ENCODE results near the gene PDLIM5.
A peak's percentile ranks its signal among the peaks of the same experiment; 100 is the strongest.

Gene PDLIM5

GRCh38 chr4:94428884-94429283, 22.9 kb upstream of the PDLIM5 start:
- DNase-seq = no peak

GRCh38 chr4:94430406-94430805, 21.3 kb upstream of the PDLIM5 start:
- no peak for DNase-seq

- no peak for DNase-seq
Measured at GRCh38 chr4:94431388-94431787, 20.4 kb upstream of the PDLIM5 start.

GRCh38 chr4:94434505-94434904, 17.2 kb upstream of the PDLIM5 start:
- no peak for DNase-seq

- DNase-seq = no peak
Measured at GRCh38 chr4:94435874-94436273, 15.9 kb upstream of the PDLIM5 start.

- DNase-seq = no peak
Measured at GRCh38 chr4:94436512-94436911, 15.2 kb upstream of the PDLIM5 start.

- DNase-seq = no peak
Measured at GRCh38 chr4:94439606-94440005, 12.1 kb upstream of the PDLIM5 start.

GRCh38 chr4:94441838-94442237, 9.9 kb upstream of the PDLIM5 start:
- DNase-seq = no peak

- DNase-seq = no peak
Measured at GRCh38 chr4:94442251-94442650, 9.5 kb upstream of the PDLIM5 start.

- DNase-seq = no peak
Measured at GRCh38 chr4:94446386-94446785, 5.4 kb upstream of the PDLIM5 start.

GRCh38 chr4:94447754-94448411, 3.9 kb upstream of the PDLIM5 start:
- DNase-seq = no peak

- DNase-seq = no peak
Measured at GRCh38 chr4:94448815-94449375, 2.8 kb upstream of the PDLIM5 start.

GRCh38 chr4:94451051-94451694, 569 bp upstream of the PDLIM5 start:
- no peak for DNase-seq

- peak; percentile 52 for DNase-seq
Measured at GRCh38 chr4:94452476-94453371, 982 bp downstream of the PDLIM5 start.

- DNase-seq = peak; percentile 16
Measured at GRCh38 chr4:94453391-94453963, 1.7 kb downstream of the PDLIM5 start.

- DNase-seq = no peak
Measured at GRCh38 chr4:94454405-94454804, 2.7 kb downstream of the PDLIM5 start.

- no peak for DNase-seq
Measured at GRCh38 chr4:94455081-94455480, 3.3 kb downstream of the PDLIM5 start.

- DNase-seq = peak; percentile 56
Measured at GRCh38 chr4:94457692-94458106, 6.0 kb downstream of the PDLIM5 start.

GRCh38 chr4:94458682-94459081, 6.9 kb downstream of the PDLIM5 start:
- DNase-seq = no peak

- no peak for DNase-seq
Measured at GRCh38 chr4:94459462-94460161, 7.9 kb downstream of the PDLIM5 start.

- no peak for DNase-seq
Measured at GRCh38 chr4:94461506-94461905, 9.8 kb downstream of the PDLIM5 start.

GRCh38 chr4:94462572-94462971, 10.8 kb downstream of the PDLIM5 start:
- no peak for DNase-seq

Measured in NCI-H2029 treated with DMSO at 0.1 percent for 48 hours (cell line).